Tibial nerve (tissue), 4 donors: ENCODE data around the gene NCR3LG1. TPM values are rescaled to one million over a fixed set of nuclear protein-coding genes. Genes with fewer than 3 reads are reported as not detected.

Experiments
- DNase-seq, 2 donors: peaks; one replicate each; pipeline ENCODE4 v3.0.0-alpha.2; 2019; ENCODE audit warnings: low spot score in 2 of 2
- H3K27ac ChIP-seq, 4 donors: fragments of 200-600 bp; sonication (generic) in 3 of 4; one replicate each; pipeline ENCODE4 v1.5.1; 2017 to 2019; ENCODE audit warnings: mild to moderate bottlenecking in 1 of 4
- H3K27me3 ChIP-seq, 2 donors: fragments of 200-600 bp; sonication (generic) in 1 of 2; one replicate each; pipeline versions ENCODE4 v1.5.1 to v1.6.0; 2017 to 2019
- H3K36me3 ChIP-seq, 3 donors: fragments of 200-600 bp; sonication (generic); one replicate each; pipeline ENCODE4 v1.5.1; 2018 to 2019
- H3K4me1 ChIP-seq, 4 donors: fragments of 200-600 bp; sonication (generic) in 3 of 4; one replicate each; pipeline ENCODE4 v1.5.1; 2017 to 2019
- H3K4me3 ChIP-seq, 4 donors: fragments of 200-600 bp; sonication (generic) in 3 of 4; one replicate each; pipeline ENCODE4 v1.5.1; 2017 to 2019; ENCODE audit warnings: mild to moderate bottlenecking in 1 of 4, moderate library complexity in 1 of 4
- H3K9me3 ChIP-seq, 4 donors: fragments of 200-600 bp; sonication (generic) in 3 of 4; one replicate each; pipeline ENCODE4 v1.5.1; 2017 to 2019
- EP300 ChIP-seq, 2 donors: sonication (generic); formaldehyde crosslinking; IDR thresholded peaks; one replicate each; pipeline ENCODE4 v1.6.1; 2017; ENCODE audit warnings: antibody characterized with exemption in 2 of 2, mild to moderate bottlenecking in 1 of 2
- POLR2A ChIP-seq, 2 donors: fragments of 450-650 bp; IDR thresholded peaks; one replicate each; pipeline ENCODE4 v1.6.1; 2017; ENCODE audit warnings: antibody characterized with exemption in 2 of 2, mild to moderate bottlenecking in 2 of 2, moderate library complexity in 2 of 2
- WGBS, 2 donors: methylation state at CpG; one replicate each; pipeline ENCODE4 v1.1.5; 2018; 5-methylcytosine and 5-hydroxymethylcytosine counted together
- total RNA-seq, 4 donors: library from RNA; depleted of rRNA; stranded (reverse); fragments of >200 nt; gene quantifications; one replicate each; pipeline ENCODE4 v1.1.0, GENCODE V29; 2016
- TF ChIP-seq, protein P1 (sequence below), 5 experiments: fragments of 200-600 bp in 3 of 5; fragments of 450-650 bp in 2 of 5; sonication (generic) in 3 of 5; IDR thresholded peaks; one replicate each; pipeline ENCODE4 v1.5.1; 2016 to 2019; ENCODE audit warnings: antibody characterized with exemption in 5 of 5, mild to moderate bottlenecking in 3 of 5, moderate library complexity in 2 of 5

Gene NCR3LG1
- total RNA-seq, 4 donors from 2014 or later: 1.0 to 2.2 (median 2.0) TPM

DNA sequence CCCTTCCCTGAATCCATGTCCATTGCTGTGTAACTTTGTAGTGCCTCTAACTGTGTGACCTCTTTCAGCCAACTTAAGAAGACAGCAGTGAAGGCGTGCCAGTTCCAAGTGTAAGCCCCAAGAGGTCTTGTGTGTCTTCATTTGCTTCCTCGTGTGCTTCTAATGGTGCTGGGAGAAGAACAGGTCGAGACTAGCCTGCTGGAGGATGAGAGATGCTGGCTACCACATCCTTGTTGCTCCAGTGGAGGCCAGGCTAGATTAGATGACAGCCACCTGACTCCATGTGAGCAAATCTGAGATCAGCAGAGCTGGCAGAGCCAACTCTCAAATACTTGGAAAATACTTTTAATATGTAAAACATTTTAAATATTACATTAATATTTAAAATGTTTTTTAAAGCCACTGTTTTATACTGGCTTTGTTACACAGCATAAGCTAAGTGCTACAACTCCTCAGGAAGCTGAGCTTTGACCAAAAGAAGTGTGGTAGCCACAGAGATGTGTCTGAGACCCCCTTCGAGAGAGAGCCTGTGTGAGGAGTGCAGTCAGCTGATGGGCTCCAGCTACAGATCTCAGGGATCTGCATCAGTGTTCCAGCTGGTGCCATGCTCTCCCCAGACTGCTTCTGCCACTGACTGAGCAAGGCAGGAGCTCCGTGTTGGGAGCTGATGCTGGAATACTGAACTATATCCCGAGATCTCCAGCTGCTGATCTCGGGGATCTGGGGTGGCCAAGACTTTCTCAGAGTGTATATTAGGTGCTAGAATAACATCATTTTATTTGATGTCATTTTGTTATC is 28.0 kb downstream of the NCR3LG1 start:
- whole genome bisulfite sequencing, 2 donors: 85 to 86% methylated on average over 7 of the region's 7 CpGs
- Histone ChIP-seq H3K27ac (no peak overlapping the region), H3K27me3 (no peaks in the 10 kb centered on the region), H3K4me3 (no peak overlapping the region), H3K9me3 (peaks cover 0 to 33% (median 0%) of the 10 kb centered on the region in 4 donors), H3K36me3 (peaks cover 0 to 39% (median 0%) of the 10 kb centered on the region in 3 donors), H3K4me1 (no peaks in the 10 kb centered on the region)
- TF ChIP-seq, protein P1, sequence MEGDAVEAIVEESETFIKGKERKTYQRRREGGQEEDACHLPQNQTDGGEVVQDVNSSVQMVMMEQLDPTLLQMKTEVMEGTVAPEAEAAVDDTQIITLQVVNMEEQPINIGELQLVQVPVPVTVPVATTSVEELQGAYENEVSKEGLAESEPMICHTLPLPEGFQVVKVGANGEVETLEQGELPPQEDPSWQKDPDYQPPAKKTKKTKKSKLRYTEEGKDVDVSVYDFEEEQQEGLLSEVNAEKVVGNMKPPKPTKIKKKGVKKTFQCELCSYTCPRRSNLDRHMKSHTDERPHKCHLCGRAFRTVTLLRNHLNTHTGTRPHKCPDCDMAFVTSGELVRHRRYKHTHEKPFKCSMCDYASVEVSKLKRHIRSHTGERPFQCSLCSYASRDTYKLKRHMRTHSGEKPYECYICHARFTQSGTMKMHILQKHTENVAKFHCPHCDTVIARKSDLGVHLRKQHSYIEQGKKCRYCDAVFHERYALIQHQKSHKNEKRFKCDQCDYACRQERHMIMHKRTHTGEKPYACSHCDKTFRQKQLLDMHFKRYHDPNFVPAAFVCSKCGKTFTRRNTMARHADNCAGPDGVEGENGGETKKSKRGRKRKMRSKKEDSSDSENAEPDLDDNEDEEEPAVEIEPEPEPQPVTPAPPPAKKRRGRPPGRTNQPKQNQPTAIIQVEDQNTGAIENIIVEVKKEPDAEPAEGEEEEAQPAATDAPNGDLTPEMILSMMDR (IDR thresholded peaks at IDR 0.05): no peak
- no peak for TF ChIP-seq POLR2A (IDR thresholded peaks at IDR 0.05)
- TF ChIP-seq EP300 (IDR thresholded peaks at IDR 0.05): no peak
- no peak for DNase-seq

DNA sequence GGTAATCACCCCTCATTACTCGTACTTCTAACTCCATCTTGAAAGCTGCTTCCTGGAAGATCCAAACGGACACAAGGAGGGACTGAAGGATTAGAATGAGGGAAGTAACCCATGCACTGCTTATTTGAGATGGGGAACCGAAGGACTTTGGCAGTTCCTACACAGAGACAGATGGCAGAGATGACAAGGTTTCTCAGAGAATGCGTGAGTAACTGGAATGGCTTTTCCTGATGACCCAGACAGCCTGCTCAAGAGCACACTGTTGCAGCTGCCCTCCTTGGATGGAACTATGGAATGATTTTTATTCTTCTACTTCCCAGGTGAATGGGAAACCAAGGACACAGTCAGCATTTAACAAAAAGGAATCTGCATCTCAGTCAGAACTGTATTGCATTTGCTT is 29.6 kb downstream of the NCR3LG1 start:
- no peak overlapping the region for H3K27ac ChIP-seq
- H3K36me3 ChIP-seq: peaks cover 0 to 24% (median 0%) of the 10 kb centered on the region in 3 donors
- H3K4me3 ChIP-seq: no peak overlapping the region
- peaks cover 0 to 20% (median 0%) of the 10 kb centered on the region in 4 donors for H3K9me3 ChIP-seq
- no peaks in the 10 kb centered on the region for H3K27me3 ChIP-seq
- no peak for DNase-seq
- 75 to 77% methylated on average over 4 of the region's 4 CpGs for WGBS, 2 donors
- TF ChIP-seq, protein P1 (IDR thresholded peaks at IDR 0.05): no peak
- TF ChIP-seq EP300 (IDR thresholded peaks at IDR 0.05): no peak
- no peak for TF ChIP-seq POLR2A (IDR thresholded peaks at IDR 0.05)
- no peaks in the 10 kb centered on the region for H3K4me1 ChIP-seq

DNA sequence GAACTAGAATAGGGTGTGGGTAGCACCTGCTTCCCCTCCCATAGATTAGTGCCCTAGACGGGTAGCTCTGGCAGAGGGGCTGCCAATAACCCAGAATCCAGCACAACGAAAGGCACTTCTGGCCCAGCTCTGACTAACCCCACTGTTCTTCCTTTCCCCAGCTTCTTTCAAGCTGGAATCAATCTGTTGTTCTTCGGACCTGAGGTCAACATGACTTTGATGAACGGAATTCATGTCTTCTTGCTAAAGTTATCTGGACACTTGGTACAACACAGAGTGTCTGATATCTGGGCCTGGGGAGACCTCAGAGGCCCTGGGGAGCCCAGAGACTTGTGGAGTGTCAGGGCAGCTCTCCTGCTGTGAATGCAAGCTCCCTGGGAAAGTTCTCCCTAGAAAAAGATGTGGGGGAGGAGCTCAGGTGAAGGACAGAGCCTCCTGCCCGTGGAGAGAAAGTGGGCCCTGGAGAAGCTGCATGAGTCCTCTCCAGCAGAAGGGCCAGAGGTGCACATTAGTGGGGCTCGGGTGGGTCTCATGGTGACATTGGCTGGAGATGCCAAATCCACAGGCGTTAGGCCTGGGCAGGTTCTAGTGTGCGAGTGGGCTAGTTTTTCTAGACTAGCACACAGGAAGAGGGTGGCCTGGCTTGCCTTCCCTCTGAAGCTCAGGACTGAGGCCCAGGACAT is 30.6 kb downstream of the NCR3LG1 start:
- TF ChIP-seq POLR2A (IDR thresholded peaks at IDR 0.05) (no peak), EP300 (IDR thresholded peaks at IDR 0.05) (no peak)
- TF ChIP-seq, protein P1 (IDR thresholded peaks at IDR 0.05): no peak
- Histone ChIP-seq H3K36me3 (peaks cover 0 to 16% (median 0%) of the 10 kb centered on the region in 3 donors), H3K9me3 (peaks cover 0 to 13% (median 0%) of the 10 kb centered on the region in 4 donors), H3K27ac (no peak overlapping the region), H3K4me1 (no peaks in the 10 kb centered on the region), H3K4me3 (no peak overlapping the region), H3K27me3 (no peaks in the 10 kb centered on the region)
- 67% methylated on average over 7 to 8 of the region's 8 CpGs for WGBS, 2 donors
- no peak for DNase-seq

DNA sequence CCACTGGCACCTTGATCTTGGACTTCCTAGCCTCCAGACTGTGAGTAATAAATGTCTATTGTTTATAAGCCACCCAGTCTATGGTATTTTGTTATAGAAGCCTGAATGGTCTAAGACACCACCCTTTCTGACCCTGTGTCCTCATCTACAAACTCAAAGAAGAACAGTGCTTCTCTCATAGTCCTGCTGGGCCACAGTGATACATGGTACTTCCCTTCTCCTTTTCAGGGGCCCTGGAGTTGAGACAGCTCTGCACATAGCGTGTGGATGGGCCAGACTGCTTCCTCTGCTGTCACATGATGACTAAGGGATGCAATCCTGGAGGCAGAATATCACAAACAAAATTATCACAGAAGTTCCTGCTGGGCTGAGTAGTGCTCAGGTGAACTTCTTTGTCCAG is 31.9 kb downstream of the NCR3LG1 start:
- Histone ChIP-seq H3K9me3 (peaks cover 0 to 6% (median 0%) of the 10 kb centered on the region in 4 donors), H3K27ac (no peak overlapping the region), H3K36me3 (peaks cover 0 to 10% (median 0%) of the 10 kb centered on the region in 3 donors), H3K27me3 (peaks cover 0 to 9% of the 10 kb centered on the region in 2 donors), H3K4me3 (no peak overlapping the region), H3K4me1 (peaks cover 0 to 3% (median under 1%) of the 10 kb centered on the region in 4 donors)
- WGBS, 2 donors: 87 to 89% methylated on average over 1 of the region's 1 CpG
- no peak for DNase-seq
- no peak for TF ChIP-seq EP300 (IDR thresholded peaks at IDR 0.05)

DNA sequence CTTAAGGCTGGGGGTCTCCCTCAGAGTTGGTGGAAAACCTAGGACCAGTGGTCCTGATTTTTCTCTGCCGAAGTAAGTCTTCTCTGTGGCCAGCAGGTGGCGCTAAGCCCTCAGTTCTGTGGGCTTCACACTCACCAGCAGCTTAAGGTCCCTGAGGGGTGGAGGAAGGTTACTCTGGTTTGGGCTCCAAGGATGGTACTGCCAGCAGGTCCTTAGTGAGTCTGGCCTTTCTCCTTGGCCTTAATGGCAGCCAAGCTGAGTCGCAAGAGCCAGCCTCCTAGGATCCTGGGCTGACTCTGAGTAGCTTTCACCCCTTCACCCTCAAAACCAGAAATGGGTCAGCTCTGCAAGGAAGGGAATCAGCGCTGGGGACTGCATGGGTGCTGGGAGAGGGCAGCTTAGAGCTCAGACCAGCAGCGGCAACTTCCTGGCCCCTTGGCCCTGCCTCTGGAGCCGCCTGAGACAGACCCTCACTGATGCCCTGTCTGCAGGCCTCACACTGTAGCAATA is 32.5 kb downstream of the NCR3LG1 start:
- 39 to 52% methylated on average over 6 of the region's 6 CpGs for WGBS, 2 donors
- H3K4me1 ChIP-seq: peaks cover 0 to 8% (median 2%) of the 10 kb centered on the region in 4 donors
- TF ChIP-seq POLR2A (IDR thresholded peaks at IDR 0.05) (no peak), EP300 (IDR thresholded peaks at IDR 0.05) (no peak)
- TF ChIP-seq, protein P1 (IDR thresholded peaks at IDR 0.05): peak; percentile 84 to 91 (median 86)
- peaks cover 0 to 13% of the 10 kb centered on the region in 2 donors for H3K27me3 ChIP-seq
- H3K9me3 ChIP-seq: no peaks in the 10 kb centered on the region
- no peak overlapping the region for H3K4me3 ChIP-seq
- DNase-seq: peak; percentile 23 to 40
- H3K27ac ChIP-seq: no peak overlapping the region
- peaks cover 0 to 4% (median 0%) of the 10 kb centered on the region in 3 donors for H3K36me3 ChIP-seq
